SJSA1 (cell line): ENCODE data around the gene POP4. TPM values are rescaled to one million over a fixed set of nuclear protein-coding genes. Genes with fewer than 3 reads are reported as not detected.

Experiments used
- DNase-seq, 2 experiments: peaks; one replicate each; pipeline ENCODE4 v3.0.0-alpha.2; 2015 to 2020; ENCODE audit warnings: low spot score in 2 of 2, low read depth in 1 of 2
- H3K27ac ChIP-seq: fragments of 250-450 bp; sonication (Bioruptor Pico); 2 replicates; pipeline ENCODE4 v1.5.1; 2020; ENCODE audit warnings: mild to moderate bottlenecking, moderate library complexity
- H3K27me3 ChIP-seq: fragments of 250-450 bp; sonication (Bioruptor Pico); replicated peaks from 2 replicates; pipeline ENCODE4 v1.5.1; 2020; ENCODE audit warnings: mild to moderate bottlenecking, moderate library complexity
- H3K36me3 ChIP-seq: fragments of 250-450 bp; sonication (Bioruptor Pico); 2 replicates; pipeline ENCODE4 v1.5.1; 2020; ENCODE audit warnings: mild to moderate bottlenecking
- H3K4me1 ChIP-seq: fragments of 250-450 bp; sonication (Bioruptor Pico); replicated peaks from 2 replicates; pipeline ENCODE4 v1.6.1; 2021; ENCODE audit warnings: mild to moderate bottlenecking
- H3K4me3 ChIP-seq: fragments of 250-450 bp; sonication (Bioruptor Pico); 2 replicates; pipeline ENCODE4 v1.5.1; 2020; ENCODE audit warnings: mild to moderate bottlenecking
- H3K9me3 ChIP-seq: fragments of 250-450 bp; sonication (Bioruptor Pico); replicated peaks from 2 replicates; pipeline ENCODE4 v1.5.1; 2020; ENCODE audit warnings: mild to moderate bottlenecking
- total RNA-seq: library from RNA; depleted of rRNA; stranded (reverse); fragments of >200 nt; shearing (Covaris generic); gene quantifications from 2 replicates; pipeline ENCODE4 v1.2.3, GENCODE V29; 2014

The POP4 gene
- total RNA-seq, 1 experiment from 2014 or later = 92.4 TPM

DNA sequence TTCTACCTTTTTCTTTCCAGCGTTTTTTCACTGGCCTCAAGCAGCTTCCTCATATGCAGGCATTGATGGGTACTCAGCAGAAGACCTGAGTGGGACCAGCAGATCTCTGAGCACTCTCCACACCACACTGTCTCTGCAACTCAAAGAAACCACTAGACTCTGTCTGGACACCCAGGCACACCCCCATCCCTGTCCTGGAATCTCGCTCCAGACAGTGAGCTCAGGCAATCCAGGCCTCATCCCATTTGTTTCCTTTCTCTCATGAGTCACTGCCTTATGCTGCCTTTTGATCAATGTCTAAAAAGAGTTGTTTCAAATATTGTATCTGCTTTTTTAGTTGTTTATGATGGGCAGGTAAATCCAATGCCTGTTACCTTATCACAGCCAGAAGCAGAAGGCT is 19.7 kb upstream of the POP4 start:
- Histone ChIP-seq H3K4me1 (no peaks in the 10 kb centered on the region), H3K27ac (no peak overlapping the region), H3K27me3 (0 out of 2 replicates have a peak, but pooled peaks cover 2% of the 10 kb centered on the region), H3K4me3 (no peak overlapping the region), H3K9me3 (no peaks in the 10 kb centered on the region), H3K36me3 (no peaks in the 10 kb centered on the region)
- no peak for DNase-seq

DNA sequence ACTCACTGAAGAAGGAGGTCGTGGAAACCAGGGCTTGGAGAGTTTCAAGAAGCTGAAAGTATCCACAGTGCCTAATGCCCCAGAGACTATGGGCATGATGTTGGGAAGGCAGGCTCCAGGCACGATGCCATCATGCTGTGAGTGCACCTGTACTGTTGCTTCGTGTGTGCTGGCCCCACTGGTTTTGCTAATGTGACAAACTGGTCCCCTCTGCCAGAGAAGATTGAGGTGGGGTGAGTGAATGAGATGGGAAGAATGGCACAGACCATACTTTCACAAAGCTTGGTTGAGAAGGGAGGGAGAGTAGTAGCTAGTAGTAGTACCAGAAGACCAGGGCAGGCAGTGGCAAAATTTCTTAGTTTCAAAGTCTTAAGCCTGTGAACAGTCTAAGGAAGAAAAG is 19.0 kb upstream of the POP4 start:
- H3K27ac ChIP-seq = no peak overlapping the region
- no peak for DNase-seq
- H3K27me3 ChIP-seq = 0 out of 2 replicates have a peak, but pooled peaks cover 5% of the 10 kb centered on the region
- H3K4me1 ChIP-seq = no peaks in the 10 kb centered on the region
- no peaks in the 10 kb centered on the region for H3K36me3 ChIP-seq
- no peaks in the 10 kb centered on the region for H3K9me3 ChIP-seq
- H3K4me3 ChIP-seq = no peak overlapping the region

DNA sequence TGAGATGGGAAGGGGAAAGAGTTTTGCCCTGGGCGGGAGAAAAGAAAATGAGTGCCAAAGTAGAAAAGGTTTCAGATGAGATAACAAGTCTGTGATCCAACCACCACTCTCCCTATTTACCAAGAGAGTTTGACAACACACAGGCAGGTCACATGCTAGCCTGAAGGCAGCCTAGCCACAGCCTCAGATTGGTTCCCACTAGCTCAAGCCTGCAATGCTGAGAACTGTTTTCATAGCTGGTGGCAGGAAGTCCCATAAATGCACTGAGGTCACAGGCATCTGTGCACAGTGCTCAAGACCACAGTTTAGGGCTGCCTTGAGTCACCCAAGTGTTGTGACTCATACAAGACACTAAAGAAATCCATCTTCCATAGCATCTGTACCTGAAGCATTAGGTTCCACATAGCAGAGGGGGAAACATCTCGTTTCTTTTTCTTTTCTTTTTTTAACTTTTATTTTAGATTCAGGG is 18.5 kb upstream of the POP4 start:
- H3K9me3 ChIP-seq = no peaks in the 10 kb centered on the region
- H3K27ac ChIP-seq = no peak overlapping the region
- 0 out of 2 replicates have a peak, but pooled peaks cover 5% of the 10 kb centered on the region for H3K27me3 ChIP-seq
- no peak for DNase-seq
- H3K4me1 ChIP-seq = no peaks in the 10 kb centered on the region
- H3K4me3 ChIP-seq = no peak overlapping the region
- H3K36me3 ChIP-seq = no peaks in the 10 kb centered on the region

- H3K27ac ChIP-seq = no peak overlapping the region
- H3K9me3 ChIP-seq = no peaks in the 10 kb centered on the region
- no peak overlapping the region for H3K4me3 ChIP-seq
- DNase-seq = no peak
- H3K4me1 ChIP-seq = no peaks in the 10 kb centered on the region
- no peaks in the 10 kb centered on the region for H3K36me3 ChIP-seq
- H3K27me3 ChIP-seq = 0 out of 2 replicates have a peak, but pooled peaks cover 5% of the 10 kb centered on the region
Measured at GRCh38 chr19:29588095-29588494, 18.0 kb upstream of the POP4 start.

DNA sequence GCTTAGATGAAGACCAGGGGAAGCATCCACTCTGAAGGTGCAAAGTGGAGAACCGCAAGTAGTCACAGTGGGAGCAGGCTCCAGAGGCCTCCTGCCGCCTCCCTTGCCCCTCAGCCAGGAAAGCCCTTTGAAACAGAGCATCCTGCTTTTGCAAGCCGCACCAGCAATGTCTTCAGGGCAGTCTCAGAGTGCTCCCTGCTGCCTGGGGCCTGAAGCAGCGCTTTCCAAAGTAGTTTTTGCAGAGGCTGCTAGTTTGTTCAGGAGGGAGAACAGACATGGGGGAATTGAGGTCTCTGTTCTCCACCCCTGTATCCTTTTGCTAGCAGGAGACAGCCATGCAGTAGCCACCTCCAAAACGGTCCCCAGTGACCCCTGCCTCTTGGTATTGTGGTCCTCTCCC is 15.8 kb upstream of the POP4 start:
- H3K36me3 ChIP-seq = no peaks in the 10 kb centered on the region
- H3K9me3 ChIP-seq = no peaks in the 10 kb centered on the region

GRCh38 chr19:29591670-29592069 is 14.4 kb upstream of the POP4 start:
- Histone ChIP-seq H3K27me3 (peaks cover 21% of the 10 kb centered on the region), H3K4me3 (no peak overlapping the region), H3K36me3 (no peaks in the 10 kb centered on the region), H3K4me1 (no peaks in the 10 kb centered on the region), H3K9me3 (no peaks in the 10 kb centered on the region), H3K27ac (no peak overlapping the region)
- no peak for DNase-seq

More for the DNA sequence above, 15.8 kb upstream of the POP4 start:
- Histone ChIP-seq H3K4me1 (no peaks in the 10 kb centered on the region), H3K27me3 (peaks cover 11% of the 10 kb centered on the region), H3K27ac (no peak overlapping the region), H3K4me3 (no peak overlapping the region)
- no peak for DNase-seq

- no peak for DNase-seq
- Histone ChIP-seq H3K4me1 (no peaks in the 10 kb centered on the region), H3K36me3 (no peaks in the 10 kb centered on the region), H3K27ac (no peak overlapping the region), H3K4me3 (no peak overlapping the region), H3K27me3 (peaks cover 40% of the 10 kb centered on the region), H3K9me3 (no peaks in the 10 kb centered on the region)
Measured at GRCh38 chr19:29593869-29594268, 12.2 kb upstream of the POP4 start.

GRCh38 chr19:29596080-29596727 is 9.9 kb upstream of the POP4 start:
- Histone ChIP-seq H3K27ac (no peak overlapping the region), H3K36me3 (no peaks in the 10 kb centered on the region), H3K9me3 (no peaks in the 10 kb centered on the region), H3K4me3 (no peak overlapping the region), H3K4me1 (no peaks in the 10 kb centered on the region), H3K27me3 (peaks cover 44% of the 10 kb centered on the region)
- no peak for DNase-seq

- DNase-seq = no peak
Measured at GRCh38 chr19:29596885-29597525, 9.1 kb upstream of the POP4 start.

GRCh38 chr19:29598036-29598435 is 8.0 kb upstream of the POP4 start:
- Histone ChIP-seq H3K27ac (no peak overlapping the region), H3K4me3 (no peak overlapping the region), H3K4me1 (no peaks in the 10 kb centered on the region), H3K9me3 (no peaks in the 10 kb centered on the region), H3K27me3 (peaks cover 40% of the 10 kb centered on the region), H3K36me3 (no peaks in the 10 kb centered on the region)
- no peak for DNase-seq

More at GRCh38 chr19:29596885-29597525, 9.1 kb upstream of the POP4 start:
- H3K27ac ChIP-seq = no peak overlapping the region
- H3K36me3 ChIP-seq = no peaks in the 10 kb centered on the region
- no peaks in the 10 kb centered on the region for H3K9me3 ChIP-seq
- H3K27me3 ChIP-seq = peaks cover 40% of the 10 kb centered on the region
- H3K4me1 ChIP-seq = no peaks in the 10 kb centered on the region
- H3K4me3 ChIP-seq = no peak overlapping the region

- Histone ChIP-seq H3K9me3 (no peaks in the 10 kb centered on the region), H3K36me3 (no peaks in the 10 kb centered on the region), H3K4me3 (no peak overlapping the region), H3K4me1 (no peaks in the 10 kb centered on the region), H3K27me3 (peaks cover 40% of the 10 kb centered on the region), H3K27ac (no peak overlapping the region)
- DNase-seq = no peak
Measured at GRCh38 chr19:29598496-29598895, 7.6 kb upstream of the POP4 start.

GRCh38 chr19:29603308-29603707 is 2.8 kb upstream of the POP4 start:
- H3K9me3 ChIP-seq = no peaks in the 10 kb centered on the region

GRCh38 chr19:29606420-29606747 is 301 bp downstream of the POP4 start:
- Histone ChIP-seq H3K4me1 (peaks cover 4% of the 10 kb centered on the region; the same call in 1 of the 2 replicates), H3K9me3 (no peaks in the 10 kb centered on the region), H3K36me3 (peaks cover 20% of the 10 kb centered on the region), H3K4me3 (peak overlapping the region; percentile 57), H3K27ac (peak overlapping the region; percentile 64), H3K27me3 (no peaks in the 10 kb centered on the region)
- DNase-seq = no peak

More at GRCh38 chr19:29603308-29603707, 2.8 kb upstream of the POP4 start:
- no peak for DNase-seq
- Histone ChIP-seq H3K4me1 (peaks cover 4% of the 10 kb centered on the region; the same call in 1 of the 2 replicates), H3K27ac (no peak overlapping the region), H3K4me3 (no peak overlapping the region), H3K36me3 (peaks cover 7% of the 10 kb centered on the region; the same call in 1 of the 2 replicates), H3K27me3 (peaks cover 7% of the 10 kb centered on the region; the same call in 1 of the 2 replicates)

- Histone ChIP-seq H3K27ac (no peak overlapping the region), H3K4me1 (peaks cover 4% of the 10 kb centered on the region; the same call in 1 of the 2 replicates), H3K36me3 (peaks cover 50% of the 10 kb centered on the region)
Measured at GRCh38 chr19:29609636-29610035, 3.6 kb downstream of the POP4 start.

More at GRCh38 chr19:29609636-29610035, 3.6 kb downstream of the POP4 start:
- H3K4me3 ChIP-seq = no peak overlapping the region
- no peaks in the 10 kb centered on the region for H3K9me3 ChIP-seq
- no peaks in the 10 kb centered on the region for H3K27me3 ChIP-seq
- no peak for DNase-seq
